ENCODE measurements around the gene CYP11A1. TPM values are rescaled to one million over a fixed set of nuclear protein-coding genes. Genes with fewer than 3 reads are reported as not detected.

Gene CYP11A1
- total RNA-seq, 1 experiment from 2014 or later = not detected

DNA sequence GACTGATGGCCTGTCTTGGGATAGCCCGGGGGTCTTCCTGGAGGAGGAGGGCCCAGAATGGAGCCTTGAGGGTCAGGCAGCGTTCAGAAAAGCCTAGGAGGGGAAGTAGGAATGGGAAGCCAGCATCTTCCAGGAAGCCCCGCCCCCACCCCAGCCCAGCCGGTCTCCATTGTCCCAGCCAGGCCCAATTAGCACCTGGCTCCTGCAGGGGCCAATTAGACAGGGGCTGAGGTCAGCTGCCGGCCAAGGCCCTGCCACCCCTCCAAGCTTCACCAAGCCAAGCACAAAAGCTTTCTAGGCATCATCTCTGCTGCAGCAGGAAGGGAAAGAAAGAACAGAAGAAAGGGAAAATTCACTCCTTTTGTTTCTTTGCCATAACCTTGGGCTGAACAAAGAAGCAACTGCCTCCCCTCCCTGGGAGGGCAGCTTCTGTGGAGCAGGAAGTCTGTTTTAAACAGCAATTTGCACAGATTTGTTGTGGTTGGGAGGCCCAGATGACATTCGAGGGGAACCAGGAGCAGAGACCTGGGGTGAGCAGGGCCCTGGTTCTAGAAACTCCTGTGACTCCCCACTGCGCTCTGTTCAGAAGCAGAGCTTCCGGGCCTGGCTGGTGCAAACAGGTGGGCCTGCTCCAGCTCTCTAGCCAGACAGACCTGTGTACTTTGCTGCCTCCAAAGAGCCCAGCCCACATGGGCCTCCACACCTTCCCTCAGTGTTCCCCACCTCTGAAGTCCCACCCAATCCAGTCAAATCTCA lies 47.7 kb downstream of the CYP11A1 start:
- no peak overlapping the region for H2AFZ ChIP-seq (ENCODE audit: low read length)
- DNase-seq = no peak

GRCh38 chr15:74319138-74319460 lies 48.3 kb downstream of the CYP11A1 start:
- Histone ChIP-seq H3K36me3 (ENCODE audit: insufficient read depth, low read length) (no peaks in the 10 kb centered on the region), H3K4me3 (ENCODE audit: low read length) (no peak overlapping the region), H4K20me1 (ENCODE audit: insufficient read depth, low read depth, low read length) (no peaks in the 10 kb centered on the region), H2AFZ (ENCODE audit: low read length) (no peak overlapping the region), H3K9me2 (replicated peaks; ENCODE audit: insufficient read depth, low read length) (no peaks in the 10 kb centered on the region), H3K79me2 (ENCODE audit: low read length) (no peaks in the 10 kb centered on the region), H3K4me2 (ENCODE audit: low read depth, low read length, poor library complexity, severe bottlenecking) (no peak overlapping the region), H3K4me1 (ENCODE audit: low read length) (peaks cover 6% of the 10 kb centered on the region), H3K27me3 (ENCODE audit: low read length) (no peaks in the 10 kb centered on the region), H3K27ac (ENCODE audit: low read length) (no peak overlapping the region), H3K9ac (ENCODE audit: low read length) (no peak overlapping the region), H3K9me3 (ENCODE audit: low read length) (no peaks in the 10 kb centered on the region)
- DNase-seq = no peak

More for the DNA sequence above, 47.7 kb downstream of the CYP11A1 start:
- Histone ChIP-seq H3K36me3 (ENCODE audit: insufficient read depth, low read length) (no peaks in the 10 kb centered on the region), H3K9ac (ENCODE audit: low read length) (no peak overlapping the region), H3K79me2 (ENCODE audit: low read length) (no peaks in the 10 kb centered on the region), H3K9me3 (ENCODE audit: low read length) (no peaks in the 10 kb centered on the region), H3K4me3 (ENCODE audit: low read length) (no peak overlapping the region), H3K27me3 (ENCODE audit: low read length) (no peaks in the 10 kb centered on the region), H3K27ac (ENCODE audit: low read length) (no peak overlapping the region), H4K20me1 (ENCODE audit: insufficient read depth, low read depth, low read length) (no peaks in the 10 kb centered on the region), H3K4me1 (ENCODE audit: low read length) (peaks cover 6% of the 10 kb centered on the region), H3K4me2 (ENCODE audit: low read depth, low read length, poor library complexity, severe bottlenecking) (no peak overlapping the region), H3K9me2 (replicated peaks; ENCODE audit: insufficient read depth, low read length) (no peaks in the 10 kb centered on the region)

- H3K9me3 ChIP-seq (ENCODE audit: low read length) = no peaks in the 10 kb centered on the region
- H3K79me2 ChIP-seq (ENCODE audit: low read length) = no peaks in the 10 kb centered on the region
- H3K4me3 ChIP-seq (ENCODE audit: low read length) = no peak overlapping the region
- H3K4me2 ChIP-seq (ENCODE audit: low read depth, low read length, poor library complexity, severe bottlenecking) = no peak overlapping the region
- H3K36me3 ChIP-seq (ENCODE audit: insufficient read depth, low read length) = no peaks in the 10 kb centered on the region
- no peak for DNase-seq
- H2AFZ ChIP-seq (ENCODE audit: low read length) = no peak overlapping the region
- no peak overlapping the region for H3K27ac ChIP-seq (ENCODE audit: low read length)
- H3K4me1 ChIP-seq (ENCODE audit: low read length) = peaks cover 6% of the 10 kb centered on the region
- no peaks in the 10 kb centered on the region for H3K9me2 ChIP-seq (replicated peaks; ENCODE audit: insufficient read depth, low read length)
- H3K27me3 ChIP-seq (ENCODE audit: low read length) = no peaks in the 10 kb centered on the region
- H4K20me1 ChIP-seq (ENCODE audit: insufficient read depth, low read depth, low read length) = no peaks in the 10 kb centered on the region
- no peak overlapping the region for H3K9ac ChIP-seq (ENCODE audit: low read length)
Measured at GRCh38 chr15:74318376-74319137, 48.9 kb downstream of the CYP11A1 start.

- no peak overlapping the region for H3K27ac ChIP-seq (ENCODE audit: low read length)
Measured at GRCh38 chr15:74317820-74318375, 49.5 kb downstream of the CYP11A1 start.

GRCh38 chr15:74316141-74316540 lies 51.3 kb downstream of the CYP11A1 start:
- no peak for DNase-seq
- H3K9me2 ChIP-seq (replicated peaks; ENCODE audit: insufficient read depth, low read length) = no peaks in the 10 kb centered on the region
- no peak overlapping the region for H2AFZ ChIP-seq (ENCODE audit: low read length)
- no peaks in the 10 kb centered on the region for H3K36me3 ChIP-seq (ENCODE audit: insufficient read depth, low read length)
- H3K9ac ChIP-seq (ENCODE audit: low read length) = no peak overlapping the region
- peaks cover 6% of the 10 kb centered on the region for H3K4me1 ChIP-seq (ENCODE audit: low read length)
- H3K27ac ChIP-seq (ENCODE audit: low read length) = no peak overlapping the region
- no peaks in the 10 kb centered on the region for H3K27me3 ChIP-seq (ENCODE audit: low read length)
- H3K4me2 ChIP-seq (ENCODE audit: low read depth, low read length, poor library complexity, severe bottlenecking) = no peak overlapping the region
- no peaks in the 10 kb centered on the region for H3K79me2 ChIP-seq (ENCODE audit: low read length)
- no peaks in the 10 kb centered on the region for H3K9me3 ChIP-seq (ENCODE audit: low read length)
- H4K20me1 ChIP-seq (ENCODE audit: insufficient read depth, low read depth, low read length) = no peaks in the 10 kb centered on the region
- no peak overlapping the region for H3K4me3 ChIP-seq (ENCODE audit: low read length)

More at GRCh38 chr15:74317820-74318375, 49.5 kb downstream of the CYP11A1 start:
- H3K9me3 ChIP-seq (ENCODE audit: low read length) = no peaks in the 10 kb centered on the region
- H3K27me3 ChIP-seq (ENCODE audit: low read length) = no peaks in the 10 kb centered on the region
- H3K4me2 ChIP-seq (ENCODE audit: low read depth, low read length, poor library complexity, severe bottlenecking) = no peak overlapping the region
- no peaks in the 10 kb centered on the region for H3K79me2 ChIP-seq (ENCODE audit: low read length)
- no peak overlapping the region for H3K9ac ChIP-seq (ENCODE audit: low read length)
- H2AFZ ChIP-seq (ENCODE audit: low read length) = no peak overlapping the region
- no peaks in the 10 kb centered on the region for H3K36me3 ChIP-seq (ENCODE audit: insufficient read depth, low read length)
- no peaks in the 10 kb centered on the region for H3K9me2 ChIP-seq (replicated peaks; ENCODE audit: insufficient read depth, low read length)
- no peak for DNase-seq
- H3K4me3 ChIP-seq (ENCODE audit: low read length) = no peak overlapping the region
- H4K20me1 ChIP-seq (ENCODE audit: insufficient read depth, low read depth, low read length) = no peaks in the 10 kb centered on the region
- H3K4me1 ChIP-seq (ENCODE audit: low read length) = peaks cover 6% of the 10 kb centered on the region

GRCh38 chr15:74315626-74316025 lies 51.8 kb downstream of the CYP11A1 start:
- Histone ChIP-seq H3K36me3 (ENCODE audit: insufficient read depth, low read length) (no peaks in the 10 kb centered on the region), H3K9me3 (ENCODE audit: low read length) (no peaks in the 10 kb centered on the region), H3K4me3 (ENCODE audit: low read length) (no peak overlapping the region), H3K27me3 (ENCODE audit: low read length) (no peaks in the 10 kb centered on the region), H2AFZ (ENCODE audit: low read length) (no peak overlapping the region), H3K4me1 (ENCODE audit: low read length) (peaks cover 6% of the 10 kb centered on the region), H3K9me2 (replicated peaks; ENCODE audit: insufficient read depth, low read length) (no peaks in the 10 kb centered on the region), H4K20me1 (ENCODE audit: insufficient read depth, low read depth, low read length) (no peaks in the 10 kb centered on the region), H3K9ac (ENCODE audit: low read length) (no peak overlapping the region), H3K4me2 (ENCODE audit: low read depth, low read length, poor library complexity, severe bottlenecking) (no peak overlapping the region), H3K79me2 (ENCODE audit: low read length) (no peaks in the 10 kb centered on the region), H3K27ac (ENCODE audit: low read length) (no peak overlapping the region)
- no peak for DNase-seq

DNA sequence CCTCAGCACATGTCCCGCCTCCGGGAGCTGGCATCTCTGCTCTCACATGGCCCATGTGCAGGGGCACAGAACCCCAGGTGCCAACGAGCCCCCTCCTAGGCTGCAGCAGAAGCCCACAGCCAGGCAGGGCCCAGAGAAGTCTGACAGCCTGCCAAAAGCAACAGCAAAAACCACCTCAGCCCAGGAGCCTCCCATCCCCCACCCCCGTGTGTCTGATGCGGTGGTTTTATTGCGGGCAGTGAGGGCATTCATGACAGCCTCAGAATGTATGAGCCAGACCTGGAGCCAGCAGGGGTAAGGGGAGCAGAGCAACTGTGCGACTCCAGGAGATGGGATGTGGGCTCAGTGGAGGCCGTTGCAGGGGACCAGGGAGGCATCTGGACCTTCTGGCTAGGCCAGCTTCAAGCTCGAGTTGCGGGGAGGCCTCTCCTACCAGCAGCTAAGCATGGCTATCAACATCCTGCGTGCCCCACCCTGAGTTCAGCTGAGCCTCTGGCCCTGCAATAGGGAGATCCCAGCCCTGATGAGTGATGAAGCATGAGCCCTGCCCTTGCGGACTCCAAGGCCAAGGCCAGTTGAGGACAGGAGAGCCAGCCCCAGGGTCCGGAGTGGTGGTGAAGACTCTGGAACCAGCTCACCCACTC lies 52.5 kb downstream of the CYP11A1 start:
- Histone ChIP-seq H3K27ac (ENCODE audit: low read length) (no peak overlapping the region), H4K20me1 (ENCODE audit: insufficient read depth, low read depth, low read length) (no peaks in the 10 kb centered on the region), H2AFZ (ENCODE audit: low read length) (no peak overlapping the region), H3K4me1 (ENCODE audit: low read length) (peaks cover 6% of the 10 kb centered on the region), H3K27me3 (ENCODE audit: low read length) (no peaks in the 10 kb centered on the region), H3K36me3 (ENCODE audit: insufficient read depth, low read length) (no peaks in the 10 kb centered on the region), H3K79me2 (ENCODE audit: low read length) (no peaks in the 10 kb centered on the region), H3K9ac (ENCODE audit: low read length) (no peak overlapping the region), H3K9me2 (replicated peaks; ENCODE audit: insufficient read depth, low read length) (no peaks in the 10 kb centered on the region), H3K4me3 (ENCODE audit: low read length) (no peak overlapping the region), H3K9me3 (ENCODE audit: low read length) (no peaks in the 10 kb centered on the region), H3K4me2 (ENCODE audit: low read depth, low read length, poor library complexity, severe bottlenecking) (no peak overlapping the region)
- DNase-seq = no peak

- H3K9me2 ChIP-seq (replicated peaks; ENCODE audit: insufficient read depth, low read length) = no peaks in the 10 kb centered on the region
- H3K4me1 ChIP-seq (ENCODE audit: low read length) = peaks cover 6% of the 10 kb centered on the region
- DNase-seq = no peak
- no peaks in the 10 kb centered on the region for H3K27me3 ChIP-seq (ENCODE audit: low read length)
- no peak overlapping the region for H3K27ac ChIP-seq (ENCODE audit: low read length)
- no peaks in the 10 kb centered on the region for H3K9me3 ChIP-seq (ENCODE audit: low read length)
- H3K4me2 ChIP-seq (ENCODE audit: low read depth, low read length, poor library complexity, severe bottlenecking) = no peak overlapping the region
- no peak overlapping the region for H3K9ac ChIP-seq (ENCODE audit: low read length)
- H3K4me3 ChIP-seq (ENCODE audit: low read length) = no peak overlapping the region
- H4K20me1 ChIP-seq (ENCODE audit: insufficient read depth, low read depth, low read length) = no peaks in the 10 kb centered on the region
- H3K79me2 ChIP-seq (ENCODE audit: low read length) = no peaks in the 10 kb centered on the region
- no peak overlapping the region for H2AFZ ChIP-seq (ENCODE audit: low read length)
- no peaks in the 10 kb centered on the region for H3K36me3 ChIP-seq (ENCODE audit: insufficient read depth, low read length)
Measured at GRCh38 chr15:74313889-74314288, 53.6 kb downstream of the CYP11A1 start.

Measured in Karpas-422 (cell line).